NCI-H1417 (cell line): ENCODE measurements around the gene ISOC2.
"Not testable (repeated sequence)": the region's sequence is repeated elsewhere in the genome, so short reads cannot be mapped to it uniquely, and the experiment has no call there.

Experiments used
- DNase-seq, 3 experiments: peaks; one replicate each; lab custom pipeline; 2025; lab: John Stamatoyannopoulos, UW

Gene ISOC2

DNA sequence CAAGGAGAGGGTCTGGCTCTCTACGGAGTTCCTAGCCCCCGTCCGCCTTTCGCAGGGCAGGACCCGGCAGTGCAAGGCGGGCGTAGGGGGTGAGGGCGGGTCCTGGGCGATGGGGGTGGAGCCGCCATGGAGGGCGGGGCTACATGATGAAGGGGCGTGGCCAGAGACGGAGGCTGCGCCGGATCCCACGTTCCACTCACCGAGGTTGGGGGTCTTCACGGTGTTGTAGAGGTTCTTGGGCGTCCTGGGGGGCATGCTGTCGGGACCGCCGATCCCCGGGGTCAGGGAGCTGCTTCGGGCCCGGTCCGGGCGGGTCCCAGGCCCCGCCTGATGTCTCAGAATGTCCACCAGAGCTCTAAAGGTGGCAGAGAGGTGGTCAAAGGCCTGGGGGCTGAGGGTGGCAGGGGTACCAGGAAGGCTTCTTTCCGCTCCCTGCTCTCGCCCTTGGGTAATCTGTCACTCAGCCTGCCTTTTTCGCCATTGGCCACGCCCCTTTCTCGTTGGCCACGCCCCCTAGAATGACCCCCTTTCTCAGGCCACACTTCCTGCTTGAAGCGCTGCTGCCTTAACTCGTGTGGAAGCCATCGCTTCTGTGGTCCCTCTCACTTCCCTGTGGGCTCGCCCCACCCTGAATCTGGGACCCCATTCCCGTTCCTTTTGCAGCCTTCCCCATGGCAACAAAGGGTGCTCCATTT lies 20.9 kb downstream of the ISOC2 start:
- DNase-seq, result peak; percentile 46 to 73 (median 64)

DNA sequence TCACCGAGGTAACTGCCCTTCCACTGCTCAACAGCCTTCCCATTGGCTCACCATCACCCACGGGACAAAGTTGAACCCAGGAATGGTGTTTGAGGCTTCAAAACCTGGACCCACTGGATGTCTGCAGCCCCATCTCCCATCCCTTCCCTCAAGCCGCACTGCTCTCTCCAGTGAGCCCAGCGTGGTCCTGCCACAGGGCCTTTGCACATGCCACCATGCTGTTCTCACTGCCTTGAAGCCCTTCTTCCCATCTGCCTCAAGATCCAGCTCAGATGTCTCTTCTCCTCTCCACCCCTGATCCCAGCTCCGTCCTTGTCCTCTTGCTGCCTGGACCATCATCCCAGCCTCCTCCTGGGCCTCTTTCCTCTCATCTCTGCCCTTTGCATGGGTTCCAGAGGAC lies 22.4 kb downstream of the ISOC2 start:
- no peak for DNase-seq

GRCh38 chr19:55437410-55437809 lies 24.0 kb downstream of the ISOC2 start:
- DNase-seq, result peak in 2 of 3 experiments; percentile 33 to 84

DNA sequence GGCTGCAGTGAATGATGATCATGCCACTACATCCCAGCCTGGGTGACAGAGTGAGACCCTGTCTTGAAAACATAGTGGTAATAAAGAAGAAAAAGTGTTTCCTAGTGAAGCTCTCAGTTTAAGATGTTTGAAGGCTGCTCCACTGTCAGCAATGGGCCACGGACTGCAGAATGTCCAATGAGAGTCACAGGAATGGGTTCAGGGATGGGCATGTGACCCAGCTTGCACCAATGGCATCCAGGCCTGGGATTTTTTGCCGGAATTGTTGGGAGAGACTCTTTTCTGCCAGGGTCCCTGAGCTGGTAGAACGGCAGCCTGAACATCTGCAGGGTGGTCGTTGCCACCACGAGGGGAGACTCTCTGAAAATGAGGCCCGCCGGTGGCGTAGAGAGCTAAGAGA lies 24.6 kb downstream of the ISOC2 start:
- DNase-seq, result no peak

- no peak for DNase-seq
Observed at GRCh38 chr19:55435020-55435419, 26.4 kb downstream of the ISOC2 start.

- no peak for DNase-seq
Observed at GRCh38 chr19:55434356-55434919, 27.0 kb downstream of the ISOC2 start.

- peak in 2 of 3 experiments; percentile 72 to 76 for DNase-seq
Observed at GRCh38 chr19:55433292-55433691, 28.1 kb downstream of the ISOC2 start.

DNA sequence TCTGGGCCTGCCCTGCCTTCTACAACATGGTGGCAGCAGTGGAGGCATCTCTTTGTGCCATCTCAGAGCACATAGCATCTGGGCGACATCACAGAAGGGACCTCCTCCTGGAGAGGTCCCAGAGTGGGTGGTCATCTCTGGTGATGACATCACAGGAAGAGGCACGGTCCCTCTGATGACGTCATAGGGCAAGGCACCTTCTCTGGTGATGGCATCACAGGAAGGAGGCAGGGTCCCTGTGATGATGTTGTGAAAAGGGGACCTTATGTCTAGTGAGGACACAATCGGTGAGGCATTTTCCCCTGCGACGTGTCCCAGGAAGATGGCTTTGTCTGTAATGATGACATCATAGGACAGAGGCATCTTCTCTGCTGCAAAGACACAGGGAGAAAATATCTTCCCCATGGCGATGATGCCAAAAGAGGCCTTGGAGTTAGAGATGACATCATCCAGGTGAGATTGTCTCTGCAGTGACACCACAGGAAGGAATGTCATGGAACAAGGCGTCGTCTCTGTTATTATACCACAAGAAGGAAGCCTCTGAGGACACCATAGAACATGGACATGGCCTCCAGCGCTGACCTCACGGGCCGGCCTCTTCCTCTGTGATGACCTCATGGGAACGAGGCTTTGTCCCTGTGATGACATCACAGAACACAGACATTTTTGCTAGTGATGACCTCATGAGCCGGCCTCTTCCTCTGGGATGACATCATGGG lies 29.0 kb downstream of the ISOC2 start:
- DNase-seq, result no peak

DNA sequence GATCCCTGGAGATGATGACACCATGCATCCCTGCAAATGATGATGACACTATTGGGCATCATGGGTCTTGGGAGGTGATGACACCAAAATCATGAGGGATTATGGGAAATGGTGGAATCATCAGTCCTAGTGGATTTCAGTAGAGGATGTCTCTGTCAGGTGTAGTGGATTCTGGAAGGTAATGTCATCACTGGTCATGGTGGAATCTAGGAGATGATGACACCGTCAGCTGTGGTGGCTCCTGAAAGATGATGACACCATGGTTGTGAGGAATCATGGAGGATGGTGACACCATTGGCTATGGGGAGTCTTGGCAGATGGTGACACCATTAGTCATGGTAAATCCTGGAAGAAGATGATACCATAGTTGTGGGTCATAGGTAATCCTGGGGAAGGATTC lies 30.3 kb downstream of the ISOC2 start:
- no peak for DNase-seq

DNA sequence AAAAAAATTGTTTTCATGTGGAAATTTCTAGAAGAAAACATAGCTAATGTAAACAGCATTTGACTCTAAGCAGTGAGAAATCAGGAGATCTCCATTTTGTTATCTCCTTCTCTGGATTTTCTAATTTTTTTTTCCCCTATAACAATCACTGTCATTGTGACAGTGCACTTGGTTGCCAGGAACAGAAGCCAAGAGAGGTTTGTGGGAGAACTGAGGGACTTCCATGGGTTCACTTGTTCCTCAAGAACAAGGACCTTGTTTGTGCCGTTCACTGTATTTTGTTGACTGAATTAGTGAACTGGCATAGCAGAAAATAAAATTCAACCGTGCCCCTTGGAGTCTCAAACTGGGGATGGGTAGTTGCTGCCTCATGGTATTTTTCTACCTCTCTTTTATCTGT lies 35.4 kb downstream of the ISOC2 start:
- DNase-seq, result no peak

DNA sequence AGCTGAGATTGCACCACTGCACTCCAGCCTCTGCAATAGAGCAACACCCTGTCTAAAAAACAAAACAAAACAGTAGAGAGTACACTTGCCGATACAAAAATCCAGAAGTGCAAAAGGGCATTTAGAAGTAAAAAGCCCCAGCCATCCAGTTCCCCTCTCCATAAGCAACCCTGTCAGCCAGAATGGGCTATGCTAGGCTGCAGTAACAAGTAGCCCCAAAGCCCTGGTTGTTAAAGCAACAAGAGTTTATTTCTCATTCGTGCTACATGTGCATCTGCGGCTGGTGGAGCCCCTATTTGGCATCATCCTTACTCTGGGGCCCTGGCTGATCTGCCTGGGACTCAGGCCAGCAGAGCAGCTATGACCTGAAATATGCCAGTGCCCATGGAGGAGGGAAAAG lies 36.9 kb downstream of the ISOC2 start:
- no peak for DNase-seq

GRCh38 chr19:55423225-55424005 lies 38.0 kb downstream of the ISOC2 start:
- DNase-seq, result no peak

GRCh38 chr19:55421281-55421680 lies 40.2 kb downstream of the ISOC2 start:
- not testable (repeated sequence) for DNase-seq

- no peak for DNase-seq
Observed at GRCh38 chr19:55419624-55420236, 41.7 kb downstream of the ISOC2 start.

GRCh38 chr19:55419103-55419502 lies 42.3 kb downstream of the ISOC2 start:
- no peak for DNase-seq

- peak; percentile 36 to 80 (median 55) for DNase-seq
Observed at GRCh38 chr19:55418185-55418584, 43.3 kb downstream of the ISOC2 start.

- DNase-seq, result no peak
Observed at GRCh38 chr19:55410168-55410567, 51.3 kb downstream of the ISOC2 start.

DNA sequence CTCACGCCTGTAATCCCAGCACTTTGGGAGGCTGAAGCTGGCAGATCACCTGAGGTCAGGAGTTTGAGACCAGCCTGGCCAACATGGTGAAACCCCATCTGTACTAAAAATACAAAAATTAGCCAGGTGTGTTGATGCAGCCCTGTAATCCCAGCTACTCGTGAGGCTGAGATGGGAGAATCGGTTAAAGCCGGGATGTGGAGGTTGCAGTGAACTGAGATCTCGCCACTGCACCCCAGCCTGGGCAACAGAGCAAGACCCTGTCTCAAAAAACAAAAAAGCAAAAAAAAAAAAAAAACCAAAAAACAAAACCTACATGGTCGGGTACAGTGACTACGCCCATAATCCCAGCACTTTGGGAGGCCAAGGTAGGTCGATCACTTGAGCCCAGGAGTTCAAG lies 52.3 kb downstream of the ISOC2 start:
- DNase-seq, result not testable (repeated sequence)

GRCh38 chr19:55408533-55408872 lies 52.9 kb downstream of the ISOC2 start:
- no peak for DNase-seq

GRCh38 chr19:55407800-55408532 lies 53.5 kb downstream of the ISOC2 start:
- DNase-seq, result peak; percentile 99

DNA sequence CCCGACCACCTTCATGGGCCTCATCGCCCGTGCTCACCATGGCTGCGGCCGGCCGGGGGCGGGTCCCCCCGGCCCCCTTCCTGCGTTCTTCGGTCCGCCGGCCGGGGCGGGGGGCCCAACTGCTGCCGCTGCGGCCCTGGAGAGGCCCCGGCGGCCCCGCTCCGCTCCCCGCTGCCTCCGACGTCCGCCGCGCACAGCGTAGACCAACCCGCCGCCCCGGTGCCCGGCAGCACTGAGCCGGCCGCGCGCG lies 54.0 kb downstream of the ISOC2 start, which contains the start of gene UBE2S:
UBE2S (minus strand) TSS at position 239 of the 250 bp plus-strand sequence; CDS start at position 40, 199 bp downstream.
- peak in 1 of 3 experiments; percentile 60 for DNase-seq
